ENCODE measurements around the gene MBD6. TPM values are rescaled to one million over a fixed set of nuclear protein-coding genes. Genes with fewer than 3 reads are reported as not detected.
A peak's percentile ranks its signal among the peaks of the same experiment; 100 is the strongest.

Gene MBD6
- total and polyA plus RNA-seq, 11 donors: 11.4 to 43.3 (median 28.7) TPM

- Histone ChIP-seq H3K4me3 (peak within 1 kb of the TSS in 11 of 12 donors; percentile 14 to 56 (median 43)), H3K9me3 (no peaks in the 10 kb centered on the region), H3K27ac (no peak within 1 kb of the TSS), H3K4me1 (peaks cover 0 to 29% (median 18%) of the 10 kb centered on the region in 12 donors), H3K27me3 (peaks cover 0 to 42% (median 22%) of the 10 kb centered on the region in 9 donors), H3K36me3 (peaks cover 0 to under 1% (median 0%) of the 10 kb centered on the region in 9 donors)
- WGBS, 4 donors: 3 to 4% (median 4%) methylated on average over 35 to 52 of the region's 52 CpGs
- ATAC-seq (no peak), DNase-seq (peak in 1 of 5 donors; percentile 35)
- TF ChIP-seq POLR2A (IDR thresholded peaks at IDR 0.05): no peak
- TF ChIP-seq, protein P1, sequence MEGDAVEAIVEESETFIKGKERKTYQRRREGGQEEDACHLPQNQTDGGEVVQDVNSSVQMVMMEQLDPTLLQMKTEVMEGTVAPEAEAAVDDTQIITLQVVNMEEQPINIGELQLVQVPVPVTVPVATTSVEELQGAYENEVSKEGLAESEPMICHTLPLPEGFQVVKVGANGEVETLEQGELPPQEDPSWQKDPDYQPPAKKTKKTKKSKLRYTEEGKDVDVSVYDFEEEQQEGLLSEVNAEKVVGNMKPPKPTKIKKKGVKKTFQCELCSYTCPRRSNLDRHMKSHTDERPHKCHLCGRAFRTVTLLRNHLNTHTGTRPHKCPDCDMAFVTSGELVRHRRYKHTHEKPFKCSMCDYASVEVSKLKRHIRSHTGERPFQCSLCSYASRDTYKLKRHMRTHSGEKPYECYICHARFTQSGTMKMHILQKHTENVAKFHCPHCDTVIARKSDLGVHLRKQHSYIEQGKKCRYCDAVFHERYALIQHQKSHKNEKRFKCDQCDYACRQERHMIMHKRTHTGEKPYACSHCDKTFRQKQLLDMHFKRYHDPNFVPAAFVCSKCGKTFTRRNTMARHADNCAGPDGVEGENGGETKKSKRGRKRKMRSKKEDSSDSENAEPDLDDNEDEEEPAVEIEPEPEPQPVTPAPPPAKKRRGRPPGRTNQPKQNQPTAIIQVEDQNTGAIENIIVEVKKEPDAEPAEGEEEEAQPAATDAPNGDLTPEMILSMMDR (IDR thresholded peaks at IDR 0.05): no peak
- intact Hi-C loops (cut with DNase I): loop anchor here in 1 of 10 donors (5.0 kb wide), 1 partner anchor 63 kb away; the partner anchor contains the start of gene MARS1
These were observed 27.5 kb downstream of the MBD6 start, which contains the start of gene KIF5A for GRCh38 chr12:57549909-57550640. TSS of gene KIF5A (plus strand) at chr12:57550044. CDS start at chr12:57550272, 228 bp downstream.

DNA sequence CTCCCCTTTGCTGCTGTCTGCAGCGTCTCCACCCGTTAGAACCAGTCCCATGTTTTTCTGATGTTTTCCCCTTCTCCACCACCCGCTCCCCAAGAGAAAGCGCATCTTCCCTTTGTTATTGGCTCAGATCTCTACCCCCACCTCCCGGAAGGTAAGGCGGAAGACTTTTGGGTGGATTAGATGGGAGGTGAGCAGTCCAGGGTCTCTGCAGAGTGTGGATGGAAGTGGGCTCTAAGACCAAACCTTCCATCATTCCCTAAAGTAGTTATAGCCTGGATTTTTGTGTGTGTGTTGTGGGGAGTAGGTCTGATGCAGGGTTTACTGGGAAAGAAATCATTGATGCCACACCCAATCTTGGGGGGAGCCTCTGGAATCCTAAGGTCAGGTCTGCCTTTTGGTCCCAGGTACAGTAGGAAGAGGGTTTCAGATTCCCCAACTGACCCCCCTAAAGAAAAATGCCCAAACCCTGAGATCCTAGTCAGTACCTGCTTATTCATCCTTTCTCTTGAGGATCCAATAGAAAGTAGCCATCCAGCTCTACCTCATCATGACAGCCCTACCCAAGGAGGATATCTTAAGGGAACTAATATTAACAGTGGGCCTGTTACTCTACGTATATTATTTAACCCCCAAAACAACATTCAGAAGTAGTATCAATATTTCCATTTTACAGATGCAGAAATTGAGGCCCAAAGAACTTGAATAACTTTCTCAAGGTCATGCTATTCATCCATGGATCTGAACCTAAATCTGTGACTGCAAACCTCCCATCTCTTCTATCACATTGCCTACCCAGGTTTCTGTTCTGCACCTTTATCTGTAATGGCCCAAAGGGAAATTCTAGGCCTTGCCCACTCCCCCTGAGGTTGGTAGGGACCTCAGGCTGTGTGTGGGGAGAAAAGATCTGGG, 28.3 kb downstream of the MBD6 start:
- intact Hi-C loops (cut with DNase I): no loop called here
- peaks cover 0 to 42% (median 22%) of the 10 kb centered on the region in 9 donors for H3K27me3 ChIP-seq
- peaks cover 0 to 21% (median 10%) of the 10 kb centered on the region in 12 donors for H3K4me1 ChIP-seq
- ATAC-seq (no peak), DNase-seq (no peak)
- WGBS, 4 donors: 60 to 71% (median 63%) methylated on average over 7 of the region's 7 CpGs
- H3K9me3 ChIP-seq: no peaks in the 10 kb centered on the region
- TF ChIP-seq, protein P1 (IDR thresholded peaks at IDR 0.05): no peak
- TF ChIP-seq POLR2A (IDR thresholded peaks at IDR 0.05): no peak
- H3K27ac ChIP-seq: no peak overlapping the region
- H3K36me3 ChIP-seq: no peaks in the 10 kb centered on the region
- no peak overlapping the region for H3K4me3 ChIP-seq

GRCh38 chr12:57551637-57552305, 29.1 kb downstream of the MBD6 start:
- H3K9me3 ChIP-seq: no peaks in the 10 kb centered on the region
- intact Hi-C loops (cut with DNase I): no loop called here
- DNase-seq (no peak), ATAC-seq (no peak)
- TF ChIP-seq, protein P1 (IDR thresholded peaks at IDR 0.05): no peak
- no peak for TF ChIP-seq POLR2A (IDR thresholded peaks at IDR 0.05)
- H3K27me3 ChIP-seq: peaks cover 0 to 42% (median 22%) of the 10 kb centered on the region in 9 donors
- no peak overlapping the region for H3K27ac ChIP-seq
- WGBS, 4 donors: 77 to 87% (median 82%) methylated on average over 3 of the region's 3 CpGs
- H3K36me3 ChIP-seq: no peaks in the 10 kb centered on the region
- no peak overlapping the region for H3K4me3 ChIP-seq
- H3K4me1 ChIP-seq: peaks cover 0 to 16% (median 6%) of the 10 kb centered on the region in 12 donors

Data from heart left ventricle (tissue), 16 donors.